Daoy (cell line): ENCODE measurements around the gene MKRN2OS. TPM values are rescaled to one million over a fixed set of nuclear protein-coding genes. Genes with fewer than 3 reads are reported as not detected.
"Not testable (repeated sequence)": the region's sequence is repeated elsewhere in the genome, so short reads cannot be mapped to it uniquely, and the experiment has no call there.

Experiments
- DNase-seq: peaks from one replicate; pipeline ENCODE4 v3.0.0-alpha.2; 2015; ENCODE audit warnings: low read depth
- total RNA-seq: library from RNA; depleted of rRNA; stranded (reverse); fragments of >200 nt; shearing (Covaris generic); gene quantifications from 2 replicates; pipeline ENCODE4 v1.2.3, GENCODE V29; 2014

The MKRN2OS gene
- total RNA-seq, 1 experiment from 2014 or later = not detected

- DNase-seq = no peak
These were observed 16.1 kb upstream of the MKRN2OS start for GRCh38 chr3:12561397-12561796.

GRCh38 chr3:12560505-12561190, 15.3 kb upstream of the MKRN2OS start:
- no peak for DNase-seq

GRCh38 chr3:12559520-12559919, 14.2 kb upstream of the MKRN2OS start:
- no peak for DNase-seq

GRCh38 chr3:12558706-12559105, 13.4 kb upstream of the MKRN2OS start:
- no peak for DNase-seq

- DNase-seq = no peak
These were observed 12.3 kb upstream of the MKRN2OS start for GRCh38 chr3:12557473-12558100.

GRCh38 chr3:12556690-12557472, 11.6 kb upstream of the MKRN2OS start, which contains the start of gene MKRN2:
Gene MKRN2, plus strand, starts transcription at chr3:12557087. Its CDS starts 64 bp downstream, at chr3:12557151.
- DNase-seq = peak; percentile 87

- DNase-seq = no peak
These were observed 11.0 kb upstream of the MKRN2OS start for GRCh38 chr3:12556314-12556689.

GRCh38 chr3:12553921-12554391, 8.7 kb upstream of the MKRN2OS start:
- peak; percentile 26 for DNase-seq

GRCh38 chr3:12549971-12550760, 4.9 kb upstream of the MKRN2OS start:
- no peak for DNase-seq

GRCh38 chr3:12544652-12545472, 437 bp downstream of the MKRN2OS start:
- no peak for DNase-seq

GRCh38 chr3:12543497-12543896, 1.8 kb downstream of the MKRN2OS start:
- DNase-seq = not testable (repeated sequence)

- DNase-seq = no peak
These were observed 3.7 kb downstream of the MKRN2OS start for GRCh38 chr3:12541625-12542024.

- DNase-seq = no peak
These were observed 8.9 kb downstream of the MKRN2OS start for GRCh38 chr3:12536423-12536822.

GRCh38 chr3:12532182-12532581, 13.1 kb downstream of the MKRN2OS start:
- no peak for DNase-seq

GRCh38 chr3:12527757-12528143, 17.5 kb downstream of the MKRN2OS start:
- no peak for DNase-seq

- DNase-seq = no peak
These were observed 22.6 kb downstream of the MKRN2OS start for GRCh38 chr3:12522721-12523120.

- DNase-seq = no peak
These were observed 24.3 kb downstream of the MKRN2OS start for GRCh38 chr3:12521010-12521409.

- no peak for DNase-seq
These were observed 26.9 kb downstream of the MKRN2OS start for GRCh38 chr3:12518261-12519028.

GRCh38 chr3:12516873-12517272, 28.4 kb downstream of the MKRN2OS start:
- no peak for DNase-seq

- DNase-seq = no peak
These were observed 29.7 kb downstream of the MKRN2OS start for GRCh38 chr3:12515631-12516030.
